ENCODE results near the gene IL1R2.

DNA sequence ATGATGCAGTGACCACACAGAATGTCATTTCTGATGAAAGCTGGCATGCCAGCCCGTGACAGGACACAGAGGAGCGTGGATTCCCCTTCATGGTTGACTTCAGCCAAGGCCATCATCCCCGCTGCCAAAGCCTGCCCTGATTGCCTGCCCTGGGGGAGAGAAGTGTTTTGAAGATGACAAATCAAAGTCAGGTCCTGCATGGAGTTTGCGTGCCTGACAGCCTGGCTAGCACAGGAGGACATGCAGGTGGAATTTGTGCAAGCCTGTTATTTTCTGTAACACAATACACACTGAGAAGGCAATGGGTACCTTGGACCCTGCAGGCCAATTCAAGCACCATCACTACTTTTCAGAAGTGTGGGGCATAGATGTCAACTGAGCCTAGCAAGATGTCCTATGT is 5.4 kb upstream of the IL1R2 start:
- no peak for TF ChIP-seq NR0B1 (IDR thresholded peaks at IDR 0.05; ENCODE audit: partially characterized antibody)
- no peak for TF ChIP-seq CTCF (IDR thresholded peaks at IDR 0.05 in 2 of 3, conservative IDR thresholded peaks at IDR 0.05 in 1 of 3; ENCODE audit: insufficient read depth in 2 of 3, low read depth in 1 of 3, low read length in 3 of 3)
- no peak for TF ChIP-seq RNF2 (IDR thresholded peaks at IDR 0.05)
- TF ChIP-seq ZNF740 (CRISPR knock-in tag; IDR thresholded peaks at IDR 0.05): no peak
- TF ChIP-seq ZNF740 (tag; IDR thresholded peaks at IDR 0.05): no peak
- TF ChIP-seq JUN (IDR thresholded peaks at IDR 0.05; ENCODE audit: borderline replicate concordance, low read depth, low read length): no peak
- TF ChIP-seq JUN (CRISPR knock-in tag; IDR thresholded peaks at IDR 0.05; ENCODE audit: borderline replicate concordance): no peak
- no peak for TF ChIP-seq JUND (IDR thresholded peaks at IDR 0.05; ENCODE audit: borderline replicate concordance, low read depth, low read length)
- no peak for TF ChIP-seq JUND (tag; IDR thresholded peaks at IDR 0.05; ENCODE audit: borderline replicate concordance, low read depth, low read length)
- TF ChIP-seq, protein P1, sequence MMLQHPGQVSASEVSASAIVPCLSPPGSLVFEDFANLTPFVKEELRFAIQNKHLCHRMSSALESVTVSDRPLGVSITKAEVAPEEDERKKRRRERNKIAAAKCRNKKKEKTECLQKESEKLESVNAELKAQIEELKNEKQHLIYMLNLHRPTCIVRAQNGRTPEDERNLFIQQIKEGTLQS (IDR thresholded peaks at IDR 0.05): no peak
- TF ChIP-seq, protein P1 (CRISPR knock-in tag; conservative IDR thresholded peaks at IDR 0.05): no peak
- TF ChIP-seq HMG20B (CRISPR knock-in tag; IDR thresholded peaks at IDR 0.05): no peak

Measured in K562 (cell line).